Type B pancreatic cell (in vitro differentiated cells): ENCODE results near the gene DDC. TPM values are rescaled to one million over a fixed set of nuclear protein-coding genes. Genes with fewer than 3 reads are reported as not detected.
A peak's percentile ranks its signal among the peaks of the same experiment; 100 is the strongest.
"Not testable (repeated sequence)": the region's sequence is repeated elsewhere in the genome, so short reads cannot be mapped to it uniquely, and the experiment has no call there.

Experiments
- DNase-seq: peaks from one replicate; pipeline ENCODE4 v3.0.0; 2021; ENCODE audit warnings: mixed read lengths; ENCODE audit not compliant: unreplicated experiment; ENCODE audit errors: extremely low spot score
- H3K27ac Mint-ChIP-seq: 2 replicates; pipeline ENCODE4 v1.8.0; 2021; ENCODE audit warnings: mild to moderate bottlenecking, mixed read lengths
- H3K27me3 Mint-ChIP-seq: 2 replicates; pipeline ENCODE4 v1.8.0; 2021; ENCODE audit warnings: mixed read lengths
- H3K36me3 Mint-ChIP-seq: 2 replicates; pipeline ENCODE4 v1.8.0; 2021; ENCODE audit warnings: mixed read lengths
- H3K4me1 Mint-ChIP-seq: one replicate; pipeline ENCODE4 v1.8.0; 2021; ENCODE audit warnings: mixed read lengths; ENCODE audit not compliant: unreplicated experiment
- H3K4me3 Mint-ChIP-seq: 2 replicates; pipeline ENCODE4 v1.8.0; 2021; ENCODE audit warnings: mild to moderate bottlenecking, mixed read lengths
- H3K9me3 Mint-ChIP-seq: 2 replicates; pipeline ENCODE4 v1.8.0; 2021; ENCODE audit warnings: mixed read lengths
- total RNA-seq: library from RNA; stranded (reverse); gene quantifications from 2 replicates; pipeline ENCODE4 v1.2.1, GENCODE V29; 2021; ENCODE audit warnings: low replicate concordance
- TF ChIP-seq, protein P1 (sequence below): fragments of 200-600 bp; sonication (generic); conservative IDR thresholded peaks from 2 replicates; pipeline ENCODE4 v1.5.0; 2021; ENCODE audit warnings: antibody characterized with exemption, mild to moderate bottlenecking

Gene DDC
- total RNA-seq, 1 donor from 2014 or later, result 29.9 TPM

DNA sequence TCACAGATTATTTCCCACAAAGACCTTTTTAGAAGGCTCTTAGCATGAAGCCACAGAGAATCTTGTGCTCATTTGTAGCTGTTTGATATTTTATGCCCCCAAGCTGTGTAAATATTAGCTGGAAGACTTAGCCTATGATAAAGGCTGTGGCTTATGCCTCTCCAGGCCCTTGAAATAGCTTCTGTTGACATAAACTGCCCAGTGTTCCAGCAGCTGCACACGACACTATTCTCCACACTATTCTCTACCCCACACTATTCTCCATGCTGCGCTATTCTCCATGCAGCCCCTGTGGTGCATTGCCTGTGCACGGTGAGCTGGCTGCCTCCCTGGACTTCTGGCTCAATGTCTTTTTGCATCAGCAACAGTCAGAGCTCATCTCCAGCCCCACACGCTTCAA is 13.1 kb downstream of the DDC start:
- Mint-ChIP-seq H3K4me1 (peaks cover 9% of the 10 kb centered on the region), H3K4me3 (no peak overlapping the region), H3K36me3 (no peaks in the 10 kb centered on the region), H3K27me3 (peaks cover 4% of the 10 kb centered on the region), H3K9me3 (no peaks in the 10 kb centered on the region), H3K27ac (no peak overlapping the region)
- TF ChIP-seq, protein P1, sequence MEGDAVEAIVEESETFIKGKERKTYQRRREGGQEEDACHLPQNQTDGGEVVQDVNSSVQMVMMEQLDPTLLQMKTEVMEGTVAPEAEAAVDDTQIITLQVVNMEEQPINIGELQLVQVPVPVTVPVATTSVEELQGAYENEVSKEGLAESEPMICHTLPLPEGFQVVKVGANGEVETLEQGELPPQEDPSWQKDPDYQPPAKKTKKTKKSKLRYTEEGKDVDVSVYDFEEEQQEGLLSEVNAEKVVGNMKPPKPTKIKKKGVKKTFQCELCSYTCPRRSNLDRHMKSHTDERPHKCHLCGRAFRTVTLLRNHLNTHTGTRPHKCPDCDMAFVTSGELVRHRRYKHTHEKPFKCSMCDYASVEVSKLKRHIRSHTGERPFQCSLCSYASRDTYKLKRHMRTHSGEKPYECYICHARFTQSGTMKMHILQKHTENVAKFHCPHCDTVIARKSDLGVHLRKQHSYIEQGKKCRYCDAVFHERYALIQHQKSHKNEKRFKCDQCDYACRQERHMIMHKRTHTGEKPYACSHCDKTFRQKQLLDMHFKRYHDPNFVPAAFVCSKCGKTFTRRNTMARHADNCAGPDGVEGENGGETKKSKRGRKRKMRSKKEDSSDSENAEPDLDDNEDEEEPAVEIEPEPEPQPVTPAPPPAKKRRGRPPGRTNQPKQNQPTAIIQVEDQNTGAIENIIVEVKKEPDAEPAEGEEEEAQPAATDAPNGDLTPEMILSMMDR, result no peak
- DNase-seq, result no peak

DNA sequence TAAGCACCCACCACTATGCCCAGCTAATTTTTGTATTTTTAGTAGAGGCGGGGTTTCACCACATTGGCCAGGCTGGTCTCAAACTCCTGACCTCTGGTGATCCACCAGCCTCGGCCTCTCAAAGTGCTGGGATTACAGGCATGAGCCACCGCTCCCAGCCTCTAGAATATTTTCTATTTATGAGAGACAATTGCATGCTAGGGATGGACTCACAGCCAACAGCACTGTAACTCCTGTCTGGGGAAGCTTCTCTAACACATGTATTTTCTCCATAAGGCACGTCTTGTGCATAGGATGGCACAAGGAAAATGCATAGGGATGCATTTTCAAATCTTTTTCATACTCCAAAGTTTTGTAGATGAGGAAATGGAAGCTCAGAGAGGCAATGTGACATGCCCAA is 19.6 kb downstream of the DDC start:
- H3K27ac Mint-ChIP-seq, DNase-seq, H3K9me3 Mint-ChIP-seq, H3K36me3 Mint-ChIP-seq, H3K27me3 Mint-ChIP-seq, H3K4me3 Mint-ChIP-seq: not testable (repeated sequence)
- H3K4me1 Mint-ChIP-seq, result peaks cover 13% of the 10 kb centered on the region

DNA sequence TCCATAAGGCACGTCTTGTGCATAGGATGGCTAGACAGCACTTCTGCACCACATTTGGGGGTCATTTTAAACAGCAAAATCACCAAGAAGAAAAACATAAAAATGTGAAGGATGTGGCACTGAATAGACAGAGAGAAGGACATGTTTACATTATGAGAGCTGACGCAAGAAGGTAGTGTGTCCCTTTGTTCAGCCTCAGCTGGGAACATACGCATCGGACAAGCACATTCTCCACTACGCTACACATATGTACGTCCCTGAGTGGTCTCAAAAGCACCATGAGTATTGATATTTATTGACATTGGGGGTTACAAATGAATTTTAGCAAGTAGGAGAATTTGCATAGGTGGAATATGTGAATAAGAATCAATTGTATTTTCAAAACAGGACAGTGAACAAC is 20.2 kb downstream of the DDC start:
- Mint-ChIP-seq H3K4me1 (peaks cover 13% of the 10 kb centered on the region), H3K9me3 (no peaks in the 10 kb centered on the region), H3K4me3 (no peak overlapping the region), H3K27me3 (no peaks in the 10 kb centered on the region), H3K36me3 (no peaks in the 10 kb centered on the region), H3K27ac (no peak overlapping the region)
- TF ChIP-seq, protein P1, result no peak
- DNase-seq, result no peak

DNA sequence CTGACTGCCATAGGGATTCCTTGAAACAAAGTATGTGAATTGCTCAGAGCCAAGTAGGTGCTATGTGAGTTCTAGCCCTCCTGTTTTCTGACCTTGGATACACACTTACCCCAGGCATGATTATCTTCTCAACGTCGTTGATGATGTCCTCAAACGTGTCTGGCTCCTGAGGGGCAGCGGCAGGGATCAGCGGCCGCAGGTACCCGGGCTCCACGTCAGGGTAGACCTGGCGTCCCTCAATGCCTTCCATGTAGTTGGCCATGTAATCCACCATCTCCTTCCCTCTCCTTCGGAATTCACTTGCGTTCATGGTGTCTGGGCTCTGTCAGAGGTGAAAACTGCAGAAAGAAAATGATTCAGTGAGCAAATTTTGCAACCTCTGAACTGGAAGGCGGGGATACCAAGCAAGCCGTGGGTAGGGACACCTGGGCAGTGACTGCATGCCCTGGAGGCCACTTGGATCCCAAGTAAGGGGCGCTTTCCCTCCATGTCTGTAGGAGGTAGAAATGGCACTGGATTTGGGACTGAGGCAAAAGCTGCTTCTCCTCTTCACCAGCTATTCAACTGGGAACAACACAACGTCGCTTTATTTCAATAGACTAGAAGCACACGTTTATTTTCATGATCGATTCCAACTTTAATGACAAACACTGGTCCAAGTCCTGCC is 21.3 kb downstream of the DDC start:
- no peak overlapping the region for H3K4me3 Mint-ChIP-seq
- no peak for DNase-seq
- peaks cover 13% of the 10 kb centered on the region for H3K4me1 Mint-ChIP-seq
- H3K27me3 Mint-ChIP-seq, result no peaks in the 10 kb centered on the region
- no peak overlapping the region for H3K27ac Mint-ChIP-seq
- TF ChIP-seq, protein P1, result no peak
- H3K36me3 Mint-ChIP-seq, result no peaks in the 10 kb centered on the region
- no peaks in the 10 kb centered on the region for H3K9me3 Mint-ChIP-seq

DNA sequence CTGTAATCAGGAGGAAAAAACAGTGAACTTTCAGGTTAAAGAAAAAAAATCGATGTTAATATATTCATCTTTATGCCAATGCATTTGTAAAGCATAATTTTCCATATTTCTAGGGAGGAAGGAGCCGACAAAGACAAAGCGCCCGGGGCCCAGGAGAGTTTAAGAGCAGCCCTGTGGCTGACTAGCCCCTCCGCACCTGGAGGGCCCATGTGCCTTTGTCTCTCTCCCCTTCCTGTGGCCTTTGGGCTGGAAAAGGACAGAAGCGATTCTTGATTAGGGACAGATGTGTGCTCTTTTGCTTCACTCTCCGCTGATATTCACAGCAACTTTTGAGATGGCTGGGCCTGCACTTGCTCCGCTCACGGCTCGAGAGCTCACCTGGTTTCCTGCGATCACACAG is 23.1 kb downstream of the DDC start:
- TF ChIP-seq, protein P1, result no peak
- Mint-ChIP-seq H3K36me3 (no peaks in the 10 kb centered on the region), H3K9me3 (no peaks in the 10 kb centered on the region), H3K4me1 (peaks cover 13% of the 10 kb centered on the region), H3K4me3 (peak overlapping the region; percentile 36), H3K27me3 (no peaks in the 10 kb centered on the region), H3K27ac (peak overlapping the region; percentile 8)
- no peak for DNase-seq

DNA sequence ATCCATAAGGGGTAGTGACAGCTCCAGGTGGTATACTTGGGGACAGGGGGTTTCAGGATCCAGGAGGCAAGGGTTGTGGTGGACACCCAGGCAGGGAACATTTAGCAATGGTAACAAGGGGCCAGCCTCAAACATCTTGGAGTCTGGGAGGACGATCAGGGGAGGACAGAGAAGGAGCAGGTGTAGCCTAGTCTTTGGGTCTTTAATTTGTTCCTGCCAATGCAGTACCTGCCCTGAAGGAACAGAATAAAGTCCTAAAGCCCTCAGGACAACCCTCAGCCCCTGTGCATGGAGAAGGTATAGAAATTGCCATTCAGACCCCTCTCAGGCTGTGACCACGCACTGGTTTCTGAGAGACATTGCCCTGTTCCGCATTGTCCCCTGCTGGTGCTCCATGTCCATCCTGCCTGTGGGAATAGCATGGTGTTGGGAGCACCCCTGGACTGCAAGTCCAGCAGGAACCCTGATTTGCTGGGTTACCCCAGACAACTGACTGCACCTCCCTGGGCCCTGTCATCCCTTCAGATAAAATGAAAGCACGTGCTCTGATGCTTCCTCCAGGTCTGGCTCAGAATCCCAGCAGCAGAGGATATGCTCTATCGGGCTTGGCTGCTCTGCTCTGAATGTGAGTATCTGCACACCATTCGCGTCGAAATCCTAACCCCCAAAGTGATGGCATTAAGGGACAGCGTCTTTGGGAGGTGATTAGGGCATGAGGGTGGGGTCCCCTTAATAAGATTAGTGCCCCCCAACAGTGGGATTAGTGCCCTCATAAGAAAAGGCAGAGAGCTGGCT is 24.2 kb downstream of the DDC start:
- H3K27me3 Mint-ChIP-seq, result no peaks in the 10 kb centered on the region
- H3K9me3 Mint-ChIP-seq, result no peaks in the 10 kb centered on the region
- no peak for DNase-seq
- H3K36me3 Mint-ChIP-seq, result no peaks in the 10 kb centered on the region
- peaks cover 13% of the 10 kb centered on the region for H3K4me1 Mint-ChIP-seq
- no peak overlapping the region for H3K4me3 Mint-ChIP-seq
- no peak overlapping the region for H3K27ac Mint-ChIP-seq
- TF ChIP-seq, protein P1, result no peak
